D721Med (cell line): ENCODE results near the gene BBS1.
"Not testable (repeated sequence)": the region's sequence is repeated elsewhere in the genome, so short reads cannot be mapped to it uniquely, and the experiment has no call there.

Source experiments
- DNase-seq: peaks from one replicate; pipeline ENCODE4 v3.0.0; 2011; ENCODE audit warnings: low spot score; ENCODE audit not compliant: insufficient read length
- FAIRE-seq: peaks from 2 replicates; lab custom pipeline; 2011; peaks lifted over from hg19 to GRCh38; lab: Jason Lieb, UNC
- TF ChIP-seq, protein P1 (sequence below): IDR thresholded peaks from 2 replicates; pipeline ENCODE4 v1.5.1; 2012; ENCODE audit warnings: mild to moderate bottlenecking, control low read depth; ENCODE audit not compliant: insufficient read depth; ENCODE audit errors: missing control alignments

Gene BBS1

DNA sequence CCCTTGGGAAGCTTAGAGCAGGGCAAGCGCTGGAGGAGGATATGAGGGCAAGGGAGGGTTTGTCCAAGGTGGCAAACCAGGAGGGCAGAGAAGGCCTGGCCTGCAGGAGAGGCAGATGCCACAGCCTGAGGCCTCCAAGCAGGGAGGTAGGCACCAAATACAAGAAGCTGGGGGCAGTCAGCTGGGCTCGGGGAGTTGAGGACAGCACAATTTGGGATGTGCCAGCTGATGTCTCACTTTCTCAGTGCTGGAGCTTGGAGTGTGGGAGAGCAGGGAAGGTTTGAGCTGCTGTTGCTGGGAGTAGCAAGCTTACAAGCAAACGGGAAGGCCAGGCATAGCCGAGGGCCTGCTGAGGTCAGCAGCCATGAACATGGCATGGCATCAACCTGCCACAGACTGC is 31.5 kb downstream of the BBS1 start:
- no peak for DNase-seq
- no peak for FAIRE-seq
- TF ChIP-seq, protein P1, sequence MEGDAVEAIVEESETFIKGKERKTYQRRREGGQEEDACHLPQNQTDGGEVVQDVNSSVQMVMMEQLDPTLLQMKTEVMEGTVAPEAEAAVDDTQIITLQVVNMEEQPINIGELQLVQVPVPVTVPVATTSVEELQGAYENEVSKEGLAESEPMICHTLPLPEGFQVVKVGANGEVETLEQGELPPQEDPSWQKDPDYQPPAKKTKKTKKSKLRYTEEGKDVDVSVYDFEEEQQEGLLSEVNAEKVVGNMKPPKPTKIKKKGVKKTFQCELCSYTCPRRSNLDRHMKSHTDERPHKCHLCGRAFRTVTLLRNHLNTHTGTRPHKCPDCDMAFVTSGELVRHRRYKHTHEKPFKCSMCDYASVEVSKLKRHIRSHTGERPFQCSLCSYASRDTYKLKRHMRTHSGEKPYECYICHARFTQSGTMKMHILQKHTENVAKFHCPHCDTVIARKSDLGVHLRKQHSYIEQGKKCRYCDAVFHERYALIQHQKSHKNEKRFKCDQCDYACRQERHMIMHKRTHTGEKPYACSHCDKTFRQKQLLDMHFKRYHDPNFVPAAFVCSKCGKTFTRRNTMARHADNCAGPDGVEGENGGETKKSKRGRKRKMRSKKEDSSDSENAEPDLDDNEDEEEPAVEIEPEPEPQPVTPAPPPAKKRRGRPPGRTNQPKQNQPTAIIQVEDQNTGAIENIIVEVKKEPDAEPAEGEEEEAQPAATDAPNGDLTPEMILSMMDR = no peak

DNA sequence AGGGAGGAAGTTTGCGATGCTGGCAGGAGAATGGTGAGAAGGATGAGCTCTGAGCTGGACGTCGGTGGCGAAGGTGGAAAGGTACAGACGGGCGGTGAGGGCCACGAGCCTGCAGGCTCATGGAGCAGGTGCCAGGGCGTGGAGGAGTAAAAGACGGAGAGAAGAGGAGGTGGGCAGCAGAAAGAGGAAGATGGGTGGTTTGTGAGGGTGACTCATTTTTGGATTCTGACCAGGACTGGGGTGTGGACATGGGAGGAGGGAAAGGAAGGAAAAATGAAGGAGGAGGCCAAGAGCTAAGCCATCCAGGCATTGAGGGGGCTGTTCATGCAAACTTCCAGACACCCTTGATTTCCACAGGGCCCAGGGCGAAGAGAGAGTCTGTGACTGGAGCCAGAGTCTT is 31.9 kb downstream of the BBS1 start:
- DNase-seq (no peak), FAIRE-seq (no peak)
- TF ChIP-seq, protein P1 = no peak

GRCh38 chr11:66543263-66544107 is 33.0 kb downstream of the BBS1 start:
- TF ChIP-seq, protein P1 = peak; percentile 31
- no peak for FAIRE-seq
- DNase-seq = no peak

- not testable (repeated sequence) for FAIRE-seq
These were observed 34.5 kb downstream of the BBS1 start for GRCh38 chr11:66544952-66545351.

DNA sequence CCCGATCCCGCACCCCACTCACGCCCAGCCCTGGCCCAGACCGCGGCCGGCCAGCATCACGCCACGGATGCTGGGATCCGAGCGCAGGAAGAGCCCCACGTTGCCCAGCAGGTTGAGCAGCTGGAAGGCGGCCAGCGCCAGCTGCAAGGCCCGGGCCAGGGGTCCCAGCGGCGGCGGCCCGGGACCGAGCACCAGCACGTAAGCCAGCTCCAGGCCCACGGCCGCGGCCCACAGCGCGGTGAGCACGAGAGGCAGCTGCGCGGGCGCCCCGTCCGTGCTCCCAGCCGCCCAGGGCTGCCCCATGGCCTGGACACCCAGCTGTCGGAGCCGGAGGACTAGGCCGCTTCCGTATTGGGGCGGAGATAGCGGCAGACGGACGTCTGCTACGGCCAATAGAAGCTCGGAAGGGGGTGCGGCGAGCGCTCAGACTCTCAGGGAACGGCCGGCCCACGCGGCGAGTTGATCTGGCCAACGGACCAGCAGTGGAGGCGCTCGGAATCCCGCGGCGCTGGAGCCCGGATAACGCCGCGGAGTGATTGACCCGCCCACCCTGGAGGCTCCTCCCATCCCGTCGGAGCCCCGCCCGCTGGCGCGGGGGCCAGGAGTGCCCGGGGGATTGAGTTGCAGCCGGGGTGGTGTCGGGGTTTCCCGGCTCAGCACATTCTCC is 35.4 kb downstream of the BBS1 start, which contains the start of gene ZDHHC24:
Gene ZDHHC24 (minus strand): TSS at position 348 of the 667 bp plus-strand sequence. CDS start 45 bp downstream, at position 303.
- DNase-seq (peak; percentile 98), FAIRE-seq (no peak)
- TF ChIP-seq, protein P1 = no peak

More at GRCh38 chr11:66544952-66545351, 34.5 kb downstream of the BBS1 start:
- not testable (repeated sequence) for DNase-seq

DNA sequence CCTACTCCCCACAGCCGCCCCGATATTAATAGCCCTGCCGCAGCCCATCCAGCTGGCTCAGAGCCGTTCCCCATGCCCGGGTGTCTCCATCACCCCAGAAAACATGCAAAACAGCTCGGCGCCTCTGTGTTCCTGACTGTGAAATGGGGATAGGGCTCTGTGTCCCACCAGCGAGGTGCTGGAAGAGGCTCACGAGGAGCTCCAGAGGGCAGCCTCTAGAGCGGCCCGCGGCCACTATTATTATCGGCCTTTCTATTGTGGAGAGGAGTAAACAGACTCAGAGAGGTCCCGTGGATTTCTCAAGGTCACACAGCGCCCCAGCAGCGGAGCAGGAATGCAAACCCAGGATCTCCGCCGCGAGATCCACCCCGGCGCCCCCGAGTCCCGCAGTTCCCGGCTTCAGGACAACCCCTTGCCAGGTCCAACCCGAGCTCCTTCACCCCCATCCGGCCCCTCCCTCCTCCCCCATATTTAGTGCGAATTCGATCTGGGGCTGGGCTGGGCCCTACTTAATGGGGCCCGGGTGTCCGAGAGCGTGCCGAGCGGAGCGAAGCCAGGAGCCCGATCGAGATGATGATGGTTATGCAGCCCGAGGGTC is 36.0 kb downstream of the BBS1 start, which contains the start of gene ACTN3:
Gene ACTN3 (plus strand): TSS at position 536 of the 598 bp plus-strand sequence. CDS start 35 bp downstream, at position 571.
- DNase-seq (no peak), FAIRE-seq (no peak)
- TF ChIP-seq, protein P1 = no peak

GRCh38 chr11:66546966-66547661 is 36.7 kb downstream of the BBS1 start:
- no peak for DNase-seq
- no peak for FAIRE-seq
- TF ChIP-seq, protein P1 = no peak
